GM23338 (cell line): ENCODE data around the gene YBEY. TPM values are rescaled to one million over a fixed set of nuclear protein-coding genes. Genes with fewer than 3 reads are reported as not detected.

Experiments
- CREB1 ChIP-seq: fragments of 250-450 bp; sonication (Bioruptor Pico); IDR thresholded peaks from 2 replicates; pipeline ENCODE4 v1.5.0; 2020; ENCODE audit warnings: low read depth, mild to moderate bottlenecking, moderate library complexity
- CTCF ChIP-seq, 2 experiments: fragments of 200-600 bp in 1 of 2; sonication (generic) in 1 of 2; conservative IDR thresholded peaks; 2 replicates each; pipeline versions ENCODE4 v1.5.1 to v1.6.1; 2016 to 2017; ENCODE audit warnings: antibody characterized with exemption in 2 of 2, low read depth in 2 of 2, mild to moderate bottlenecking in 2 of 2, moderate library complexity in 1 of 2
- ETS1 ChIP-seq: IDR thresholded peaks from 2 replicates; pipeline ENCODE4 v1.6.1; 2016; ENCODE audit warnings: antibody characterized with exemption
- NANOG ChIP-seq: IDR thresholded peaks from 2 replicates; pipeline ENCODE4 v1.6.1; 2016; ENCODE audit warnings: antibody characterized with exemption, borderline replicate concordance
- POLR2AphosphoS5 ChIP-seq: IDR thresholded peaks from 2 replicates; pipeline ENCODE4 v1.6.1; 2016; ENCODE audit warnings: antibody characterized with exemption, low read depth
- ZNF331 ChIP-seq: fragments of 250-450 bp; sonication (Bioruptor Pico); IDR thresholded peaks from 2 replicates; pipeline ENCODE4 v1.5.0; 2020; ENCODE audit warnings: low read depth, mild to moderate bottlenecking, moderate library complexity
- ZNF462 ChIP-seq: fragments of 250-450 bp; sonication (Bioruptor Pico); IDR thresholded peaks from 2 replicates; pipeline ENCODE4 v1.5.0; 2020; ENCODE audit warnings: mild to moderate bottlenecking, moderate library complexity
- polyA plus RNA-seq: library from polyadenylated mRNA; unstranded; fragments of >200 nt; fragmentation: Nextera tagmentation; extraction: Ambion mirVana; gene quantifications from 2 replicates; pipeline ENCODE4 v1.2.1, GENCODE V29; 2016
- total RNA-seq: library from RNA; depleted of rRNA; stranded (reverse); fragments of >200 nt; shearing (Covaris generic); gene quantifications from 2 replicates; pipeline ENCODE4 v1.2.3, GENCODE V29; 2014

YBEY gene
- total and polyA plus RNA-seq, 2 experiments from 2014 or later, result 28.1 to 31.8 TPM

- no peak for TF ChIP-seq ZNF462 (CRISPR knock-in tag)
- no peak for TF ChIP-seq NANOG
- TF ChIP-seq CTCF (conservative IDR thresholded peaks at IDR 0.05; ENCODE audit: low read depth in 2 of 2), result no peak
- no peak for TF ChIP-seq ETS1
- TF ChIP-seq ZNF331 (CRISPR knock-in tag), result no peak
- no peak for TF ChIP-seq POLR2AphosphoS5
- TF ChIP-seq CREB1 (CRISPR knock-in tag), result no peak
These were observed 908 bp upstream of the YBEY start, which contains the start of gene MCM3AP (continued) for GRCh38 chr21:46285206-46285661.
